Activated CD8-positive, alpha-beta memory T cell treated with anti-CD3 and anti-CD28 coated beads, Interleukin-2, amount 50 U/mL, for 48 hours (primary cell): ENCODE measurements around the gene RNF111.

Source experiments
- DNase-seq: peaks from one replicate; pipeline ENCODE4 v3.0.0-alpha.2; 2020

The RNF111 gene

GRCh38 chr15:59001946-59002345 lies 14.5 kb downstream of the RNF111 start:
- no peak for DNase-seq

GRCh38 chr15:59002418-59002859 lies 15.0 kb downstream of the RNF111 start:
- no peak for DNase-seq

DNA sequence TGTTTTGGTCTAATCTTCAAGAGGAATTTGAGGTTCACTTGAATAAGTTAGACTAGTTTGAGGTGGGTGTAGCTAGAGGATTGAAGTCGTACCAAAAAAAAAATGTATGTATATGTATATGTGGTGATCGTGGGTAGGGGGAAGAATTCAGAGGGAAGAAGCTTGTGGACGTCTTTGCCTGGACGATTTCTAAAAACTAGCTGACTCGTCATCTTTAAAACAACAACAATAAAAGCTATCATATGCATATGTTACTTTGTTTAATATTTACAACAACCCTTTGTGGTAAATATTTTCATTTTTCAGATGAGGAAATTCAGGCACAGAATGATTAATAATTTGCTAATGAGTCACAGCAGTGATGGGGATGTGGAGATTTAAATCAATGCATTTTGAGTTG lies 18.1 kb downstream of the RNF111 start:
- no peak for DNase-seq

- no peak for DNase-seq
Measured at GRCh38 chr15:59008086-59008485, 20.6 kb downstream of the RNF111 start.

DNA sequence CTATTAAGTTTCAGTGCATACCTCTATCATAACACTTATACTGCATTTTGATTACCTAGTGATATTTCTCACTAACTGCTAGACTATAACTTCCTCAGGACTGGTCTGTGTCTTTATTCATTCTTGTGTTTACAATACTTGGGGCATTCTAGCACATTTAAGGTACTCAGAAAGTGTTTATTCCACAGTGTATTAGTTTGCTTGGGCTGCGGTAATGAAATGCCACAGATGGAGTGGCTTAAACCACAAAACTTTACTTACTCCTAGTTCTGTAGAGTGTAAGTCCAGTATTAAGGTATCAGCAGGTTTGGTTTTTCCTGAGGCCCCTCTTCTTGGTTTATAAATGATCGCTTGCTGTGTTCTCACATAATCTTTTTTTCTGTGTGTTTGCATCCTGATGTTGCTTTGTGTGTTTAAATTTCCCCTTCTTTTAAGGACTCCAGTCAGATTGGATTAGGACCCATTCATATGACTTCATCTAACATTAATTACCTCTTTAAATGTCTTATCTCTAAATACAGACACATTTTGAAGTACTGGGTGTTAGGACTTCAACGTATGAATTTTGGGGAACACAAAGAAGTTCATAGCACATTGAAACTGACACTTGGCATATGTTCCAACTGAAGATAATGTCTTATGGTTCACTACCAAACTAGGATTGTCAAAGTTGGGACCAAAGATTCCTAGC lies 23.9 kb downstream of the RNF111 start:
- no peak for DNase-seq

GRCh38 chr15:59013246-59013873 lies 25.9 kb downstream of the RNF111 start:
- no peak for DNase-seq

DNA sequence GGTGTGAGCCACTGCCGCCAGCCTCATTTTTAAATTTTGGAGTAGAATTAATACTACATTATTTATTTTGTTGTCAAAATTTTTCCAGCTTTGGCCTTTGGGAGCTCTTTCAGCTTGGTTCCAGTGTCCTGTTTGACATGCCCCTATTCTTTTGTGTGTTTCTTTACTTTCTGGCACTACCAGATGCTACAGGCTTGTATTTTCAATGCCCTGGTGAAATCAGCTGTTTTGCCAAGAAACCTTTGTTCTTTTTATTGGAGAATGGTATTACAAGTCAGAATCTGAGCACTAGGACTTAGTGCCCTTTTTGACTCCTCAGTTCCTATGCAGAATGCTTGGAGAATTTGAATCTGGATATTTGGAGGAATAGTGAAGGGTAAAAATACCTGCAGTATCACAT lies 26.6 kb downstream of the RNF111 start:
- DNase-seq = no peak

DNA sequence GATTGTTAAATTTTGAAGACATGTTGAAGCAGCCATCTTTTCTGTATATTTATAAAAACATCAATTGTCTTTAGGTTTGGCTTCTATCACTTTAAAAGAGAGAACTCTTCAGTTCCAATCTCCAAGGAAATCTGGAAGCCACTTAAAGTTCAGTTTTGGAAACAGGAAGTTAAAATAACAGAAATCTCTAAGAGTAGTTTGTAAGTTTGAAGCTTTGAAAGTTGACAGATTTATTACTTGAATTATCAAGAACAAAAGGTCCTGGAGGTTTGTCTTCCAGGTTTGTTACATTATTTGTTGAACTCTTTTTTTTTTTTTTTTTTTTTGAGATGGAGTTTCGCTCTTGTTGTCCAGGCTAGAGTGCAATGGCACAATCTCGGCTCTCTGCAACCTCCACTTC lies 30.0 kb downstream of the RNF111 start:
- DNase-seq = no peak

DNA sequence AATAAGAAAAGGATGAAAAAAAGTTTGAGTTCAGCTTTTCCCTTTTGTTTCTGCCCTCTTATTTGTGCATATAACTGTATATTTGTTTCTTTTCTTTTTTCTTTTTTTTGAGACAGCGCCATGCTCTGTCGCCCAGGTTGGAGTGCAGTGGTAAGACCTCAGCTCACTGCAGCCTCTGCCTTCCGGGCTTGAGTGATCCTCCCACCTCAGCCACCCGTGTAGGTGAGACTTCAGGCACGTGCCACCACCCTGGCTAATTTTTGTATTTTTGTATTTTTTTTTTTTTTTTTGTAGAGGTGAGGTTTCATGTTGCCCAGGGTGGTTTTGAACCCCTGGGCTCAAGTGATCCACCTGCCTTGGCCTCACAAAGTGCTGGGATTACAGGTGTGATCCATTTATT lies 31.4 kb downstream of the RNF111 start:
- no peak for DNase-seq

DNA sequence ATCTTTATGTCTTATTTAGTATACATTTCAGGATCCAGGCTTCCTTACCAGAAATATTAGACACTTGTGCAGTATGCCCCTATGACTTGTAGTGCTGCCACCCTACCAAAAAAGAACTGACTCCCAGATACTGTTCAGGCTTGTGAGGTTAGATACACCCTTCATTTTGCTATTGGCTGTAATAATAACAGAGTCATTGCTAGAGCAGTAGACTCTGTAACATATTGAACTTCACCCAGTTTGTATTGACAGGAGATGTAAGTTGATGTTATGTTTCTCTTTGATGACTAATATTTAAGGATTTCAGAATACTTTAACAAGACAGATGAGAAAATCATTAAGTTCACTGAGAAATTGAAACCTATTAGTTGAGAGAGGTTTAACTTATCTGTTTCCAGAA lies 32.9 kb downstream of the RNF111 start:
- no peak for DNase-seq

DNA sequence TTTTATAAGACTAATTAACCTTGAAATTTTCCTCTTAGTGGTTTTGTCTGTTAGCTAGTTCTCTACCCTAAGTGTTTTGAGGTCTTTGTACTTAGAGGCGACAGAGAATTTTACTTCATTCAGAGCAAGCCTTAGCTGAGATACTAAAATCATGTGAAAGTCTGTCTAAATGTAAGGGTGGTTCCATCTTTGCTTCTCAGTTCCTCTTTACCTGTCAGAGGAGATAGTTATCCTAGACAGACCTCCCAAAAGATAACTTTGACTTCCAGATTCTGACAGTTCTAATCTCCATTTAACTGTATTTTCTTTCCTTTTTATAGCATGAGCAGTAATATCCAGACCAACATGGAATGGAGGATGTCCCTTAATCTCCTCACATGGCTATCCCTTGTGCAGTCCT lies 34.7 kb downstream of the RNF111 start:
- no peak for DNase-seq

GRCh38 chr15:59026207-59026606 lies 38.7 kb downstream of the RNF111 start:
- DNase-seq = no peak

- no peak for DNase-seq
Measured at GRCh38 chr15:59028387-59028955, 41.0 kb downstream of the RNF111 start.

DNA sequence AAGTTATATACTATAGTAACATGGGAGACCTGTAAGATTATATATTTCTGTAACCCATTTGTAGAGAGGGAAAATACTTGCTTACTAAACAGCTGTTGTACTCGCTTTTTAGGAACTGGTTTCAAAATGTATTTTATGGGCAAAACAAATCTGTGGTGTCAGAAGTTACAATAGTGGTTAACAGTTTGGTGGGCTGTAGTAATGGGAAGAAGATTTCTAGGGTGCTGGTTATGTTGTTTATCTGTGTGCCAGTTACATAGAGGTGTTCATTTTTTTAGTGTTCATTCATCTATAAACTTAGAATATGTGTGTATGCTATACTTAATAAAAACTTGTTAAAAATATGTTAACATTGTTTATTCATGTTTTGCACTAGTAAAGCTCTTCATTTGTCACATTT lies 42.1 kb downstream of the RNF111 start:
- no peak for DNase-seq

DNA sequence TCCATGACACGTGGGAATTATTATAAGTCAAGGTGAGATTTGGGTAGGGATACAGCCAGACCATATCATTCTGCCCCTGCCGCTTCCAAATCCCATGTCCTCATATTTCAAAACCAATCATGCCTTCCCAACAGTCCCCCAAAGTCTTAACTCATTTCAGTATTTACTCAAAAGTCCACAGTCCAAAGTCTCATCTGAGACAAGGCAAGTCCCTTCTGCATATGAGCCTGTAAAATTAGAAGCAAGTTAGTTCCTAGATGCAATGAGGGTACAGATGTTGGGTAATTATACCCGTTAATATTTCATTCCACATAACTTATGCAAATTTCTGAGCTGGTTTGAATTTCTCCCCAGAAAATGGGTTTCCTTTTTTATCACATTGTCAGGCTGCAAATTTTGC lies 47.7 kb downstream of the RNF111 start:
- DNase-seq = no peak

GRCh38 chr15:59039225-59039624 lies 51.8 kb downstream of the RNF111 start:
- DNase-seq = no peak

- DNase-seq = no peak
Measured at GRCh38 chr15:59042041-59042440, 54.6 kb downstream of the RNF111 start.

- DNase-seq = no peak
Measured at GRCh38 chr15:59048897-59049296, 61.4 kb downstream of the RNF111 start.

DNA sequence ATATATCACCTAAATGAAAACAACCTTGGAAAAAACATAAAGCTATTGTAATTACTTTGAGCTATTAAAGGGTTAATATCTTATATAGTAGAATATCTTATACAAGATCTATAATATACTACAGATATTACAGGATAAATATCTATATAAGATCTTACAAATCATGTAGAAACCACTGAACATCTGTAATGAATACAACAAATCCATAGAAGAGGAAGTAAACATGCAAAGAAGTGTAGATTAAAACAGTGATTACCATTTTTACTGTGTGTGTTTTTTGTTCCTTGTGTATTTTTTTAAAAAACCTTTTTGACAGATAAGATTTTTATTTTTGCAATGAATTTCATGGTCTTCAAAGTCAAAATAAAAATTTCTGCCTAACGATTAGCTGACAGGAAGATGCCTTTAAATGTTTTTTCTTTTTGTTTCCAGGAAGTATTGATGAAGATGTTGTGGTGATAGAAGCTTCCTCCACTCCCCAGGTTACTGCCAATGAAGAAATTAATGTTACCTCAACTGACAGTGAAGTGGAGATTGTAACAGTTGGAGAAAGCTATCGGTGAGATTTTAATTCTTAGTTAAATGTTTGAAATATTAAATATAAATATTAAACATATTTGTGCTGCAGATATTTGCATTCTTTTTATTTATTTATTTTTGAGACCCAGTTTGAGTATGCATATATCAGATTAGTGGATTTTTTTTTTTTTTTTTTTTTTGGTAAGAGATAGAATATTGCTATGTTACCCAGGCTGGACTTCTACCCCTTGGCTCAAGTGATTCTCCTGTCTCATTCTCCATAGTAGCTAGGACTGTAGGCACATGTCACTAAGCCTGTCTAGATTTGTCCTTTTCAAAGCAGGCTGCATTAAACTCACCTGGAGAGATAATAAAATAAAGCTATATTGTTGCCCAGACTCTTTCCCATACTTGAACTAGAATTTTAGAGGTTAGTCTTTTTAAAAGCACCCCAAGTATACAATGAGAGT lies 64.7 kb downstream of the RNF111 start:
- no peak for DNase-seq

- no peak for DNase-seq
Measured at GRCh38 chr15:59052915-59053407, 65.5 kb downstream of the RNF111 start.

DNA sequence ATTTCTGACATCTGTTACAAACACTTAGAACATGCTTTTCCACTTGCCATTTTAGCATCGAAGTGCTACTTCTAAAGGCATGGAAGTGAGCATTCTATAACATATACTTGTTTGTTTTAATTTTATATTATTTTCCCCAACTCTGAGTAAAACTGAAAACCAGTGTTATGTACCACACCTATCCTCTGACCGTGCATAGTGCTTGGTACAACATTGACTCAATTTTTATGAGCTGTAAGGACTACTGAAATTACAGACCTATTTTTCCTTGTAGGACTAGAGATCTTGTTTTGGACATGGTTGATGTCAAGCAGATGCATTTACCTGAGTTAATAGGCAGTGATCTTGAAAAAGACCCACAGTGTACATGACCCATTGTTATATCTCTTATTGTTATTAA lies 66.0 kb downstream of the RNF111 start:
- no peak for DNase-seq

- no peak for DNase-seq
Measured at GRCh38 chr15:59059076-59059597, 71.7 kb downstream of the RNF111 start.

GRCh38 chr15:59060348-59060747 lies 72.9 kb downstream of the RNF111 start:
- no peak for DNase-seq
